DMS53 treated with DMSO at 0.1 percent for 48 hours (cell line): ENCODE measurements around the gene PDE3B.
"Not testable (repeated sequence)": the region's sequence is repeated elsewhere in the genome, so short reads cannot be mapped to it uniquely, and the experiment has no call there.

Experiments
- DNase-seq: peaks from one replicate; lab custom pipeline; 2025; ENCODE audit not compliant: unreplicated experiment; lab: John Stamatoyannopoulos, UW

PDE3B gene

DNA sequence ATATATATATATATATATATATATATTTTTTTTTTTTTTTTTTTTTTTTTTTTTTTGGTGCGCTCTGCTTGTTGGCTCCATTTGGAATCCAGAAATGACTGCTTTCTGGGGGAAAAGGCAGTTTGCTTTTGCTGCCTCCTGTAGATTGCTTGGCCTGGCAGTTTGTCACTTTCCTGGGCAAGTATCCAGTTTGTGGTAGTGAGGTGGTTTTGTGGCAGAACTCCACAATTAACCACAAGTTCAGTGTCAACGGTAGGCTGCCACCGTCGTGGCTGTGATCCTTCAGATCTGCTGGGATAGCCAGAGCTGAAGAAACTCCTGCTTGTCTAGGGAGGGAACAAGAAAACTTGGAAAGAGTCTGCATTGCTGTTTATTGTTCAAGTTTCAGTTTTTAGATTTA lies 5.0 kb upstream of the PDE3B start:
- DNase-seq, result no peak

DNA sequence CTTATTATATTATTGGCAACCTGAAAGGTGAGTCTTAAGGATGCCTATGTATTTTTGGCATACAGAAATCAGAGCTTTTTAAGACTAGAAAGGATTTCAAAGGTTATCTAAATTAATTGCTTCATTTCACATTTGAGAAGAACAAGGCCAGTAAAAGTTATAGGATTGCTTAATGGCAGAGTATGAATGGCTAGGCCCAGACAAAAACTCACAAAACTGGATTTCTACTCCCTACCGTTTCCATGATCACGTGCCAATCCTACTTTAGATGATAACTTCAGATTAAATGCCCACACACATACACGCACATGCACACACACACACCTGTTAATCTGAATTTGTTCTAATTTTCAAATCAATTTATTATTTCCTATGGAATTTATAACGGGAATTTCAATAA lies 1.8 kb upstream of the PDE3B start:
- no peak for DNase-seq

DNA sequence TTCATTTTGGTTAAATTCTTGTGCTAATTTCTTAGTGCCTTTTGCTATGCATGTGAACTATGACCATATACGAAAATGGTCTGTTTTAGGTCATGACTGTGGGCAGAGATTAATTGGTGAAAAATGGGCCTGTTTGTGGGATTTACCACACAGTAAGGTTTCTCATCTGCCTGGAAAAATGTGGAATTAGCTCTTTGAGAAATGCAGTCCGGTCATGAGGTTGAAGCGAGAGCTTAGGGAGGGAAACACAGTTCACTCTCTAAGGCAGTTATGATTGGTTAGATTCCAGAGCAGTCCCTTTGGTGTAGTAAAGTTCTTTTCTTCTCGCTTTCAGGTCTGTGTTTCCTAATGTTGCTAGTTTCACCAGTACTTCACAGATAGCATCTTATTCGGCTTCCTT lies 1.2 kb upstream of the PDE3B start:
- no peak for DNase-seq

DNA sequence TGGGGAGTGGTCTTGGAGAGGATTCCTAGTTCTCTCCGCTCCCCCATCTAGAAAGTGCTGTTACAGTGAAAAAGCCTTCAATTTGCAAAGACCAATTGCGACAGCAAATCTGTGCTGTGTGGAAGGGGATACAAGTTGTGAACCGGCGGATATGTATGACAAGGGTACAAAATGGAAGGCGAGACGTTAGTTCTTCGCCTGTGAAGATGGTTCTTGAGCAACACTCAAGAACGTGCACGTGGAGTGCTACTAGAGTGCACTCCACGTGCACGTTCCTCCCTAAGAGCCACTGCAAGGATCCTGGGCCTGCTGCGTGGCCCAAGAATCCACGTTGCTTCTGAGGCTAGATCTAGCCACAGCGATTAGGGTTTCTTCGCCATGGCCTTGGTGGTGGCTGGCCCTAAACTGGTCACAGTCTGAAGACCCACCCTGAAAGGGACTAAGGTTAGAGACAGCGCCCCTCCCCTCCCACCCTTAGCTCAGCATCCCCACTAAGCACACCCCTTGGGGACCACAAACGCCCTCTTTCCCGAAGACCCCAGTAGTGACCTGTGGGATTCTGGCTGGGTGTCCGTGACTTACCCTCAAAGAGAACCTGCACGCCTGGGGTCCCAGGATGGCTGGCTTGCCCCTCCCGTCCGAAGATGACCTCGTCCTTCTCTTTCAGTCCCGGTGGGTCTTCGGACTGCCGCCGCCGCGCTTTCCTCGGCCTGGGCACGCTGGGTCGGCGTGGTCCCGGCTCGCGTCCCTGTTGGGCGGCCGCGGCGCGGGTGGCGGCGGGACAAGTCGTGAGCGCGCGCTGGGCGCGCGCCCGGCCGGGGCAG lies 519 bp upstream of the PDE3B start:
- DNase-seq, result no peak

GRCh38 chr11:14644226-14645014 lies 816 bp downstream of the PDE3B start:
- DNase-seq, result peak; percentile 67

- DNase-seq, result no peak
Observed at GRCh38 chr11:14645015-14645912, 1.7 kb downstream of the PDE3B start.

DNA sequence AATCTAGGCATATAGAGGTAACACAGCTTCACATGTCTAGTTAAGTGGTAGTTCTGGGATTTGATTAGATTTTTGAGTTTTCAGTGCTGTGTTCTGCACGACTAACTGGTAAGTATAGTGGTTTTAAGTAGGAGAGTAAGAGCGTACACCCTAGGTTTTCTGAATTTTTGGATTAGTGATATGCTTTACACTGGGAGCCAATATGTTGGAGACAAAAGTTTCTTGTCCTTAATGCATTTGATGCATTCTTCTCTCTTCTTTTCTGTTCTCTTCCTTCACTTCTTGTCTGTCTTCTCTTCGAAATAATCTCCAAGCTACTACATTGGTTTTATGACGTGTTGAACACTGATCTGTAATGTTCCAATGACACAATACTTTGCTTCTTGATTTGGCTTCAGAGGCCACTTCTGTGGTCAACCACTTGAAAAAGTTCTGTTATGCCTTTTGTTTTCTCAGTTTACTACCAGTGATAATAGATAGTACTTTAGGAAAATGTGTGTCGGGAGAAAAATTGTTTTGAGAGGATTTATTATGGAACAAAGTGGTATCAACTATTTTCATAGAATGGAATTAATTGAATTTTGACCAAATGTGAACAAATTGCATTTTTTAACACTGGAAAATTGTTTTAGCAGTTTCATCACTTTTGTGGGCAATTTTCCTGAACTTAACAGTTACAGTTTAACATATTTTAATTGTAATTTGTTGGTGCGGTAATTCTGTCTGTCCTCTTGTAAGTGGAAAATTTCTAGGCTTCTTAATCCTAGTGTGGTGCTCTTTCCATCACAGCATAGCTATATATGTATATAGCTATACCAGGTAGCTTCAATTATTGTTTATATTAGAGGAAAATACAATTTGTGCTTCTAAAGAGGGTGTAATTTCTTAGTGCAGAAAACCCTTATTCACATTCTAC lies 2.6 kb downstream of the PDE3B start:
- DNase-seq, result no peak

DNA sequence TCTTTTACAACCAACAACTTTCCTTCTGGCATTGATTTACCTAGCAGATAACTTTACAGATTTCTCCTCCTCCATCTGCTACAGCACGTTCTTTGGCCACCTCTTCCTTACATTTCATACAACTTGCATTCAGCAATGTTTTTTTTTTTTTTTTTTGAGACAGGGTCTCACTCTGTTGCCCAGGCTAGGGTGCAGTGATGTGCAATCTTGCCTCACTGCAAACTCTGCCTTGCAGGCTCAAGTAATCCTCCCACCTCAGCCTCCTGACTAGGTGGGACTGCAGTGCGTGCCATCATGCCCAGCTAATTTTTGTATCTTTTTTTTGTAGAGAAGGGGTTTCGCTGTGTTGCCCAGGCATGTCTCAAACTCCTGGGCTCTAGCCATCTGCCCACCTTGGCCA lies 6.5 kb downstream of the PDE3B start:
- no peak for DNase-seq

DNA sequence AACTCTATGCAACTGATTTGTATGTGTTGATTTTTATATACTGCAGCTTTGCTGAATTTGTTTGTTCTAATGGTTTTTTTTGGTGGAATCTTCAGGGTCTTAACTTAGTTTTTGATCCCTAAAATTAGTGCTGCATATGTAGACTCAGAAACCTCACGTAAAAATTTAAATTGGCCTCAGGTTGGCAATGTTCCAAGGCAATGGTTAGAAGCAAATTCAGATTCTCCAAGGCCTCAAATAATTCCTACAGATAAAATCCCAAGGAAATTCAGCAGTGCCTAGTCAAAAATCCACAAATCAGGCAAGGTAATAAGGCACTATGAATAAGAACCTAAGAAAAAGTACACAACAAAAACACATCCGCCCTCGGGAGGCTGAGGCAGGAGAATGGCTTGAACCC lies 9.5 kb downstream of the PDE3B start:
- DNase-seq, result no peak

GRCh38 chr11:14655435-14655834 lies 11.8 kb downstream of the PDE3B start:
- DNase-seq, result no peak

- no peak for DNase-seq
Observed at GRCh38 chr11:14656536-14657457, 13.2 kb downstream of the PDE3B start.

GRCh38 chr11:14657841-14658240 lies 14.2 kb downstream of the PDE3B start:
- DNase-seq, result no peak

DNA sequence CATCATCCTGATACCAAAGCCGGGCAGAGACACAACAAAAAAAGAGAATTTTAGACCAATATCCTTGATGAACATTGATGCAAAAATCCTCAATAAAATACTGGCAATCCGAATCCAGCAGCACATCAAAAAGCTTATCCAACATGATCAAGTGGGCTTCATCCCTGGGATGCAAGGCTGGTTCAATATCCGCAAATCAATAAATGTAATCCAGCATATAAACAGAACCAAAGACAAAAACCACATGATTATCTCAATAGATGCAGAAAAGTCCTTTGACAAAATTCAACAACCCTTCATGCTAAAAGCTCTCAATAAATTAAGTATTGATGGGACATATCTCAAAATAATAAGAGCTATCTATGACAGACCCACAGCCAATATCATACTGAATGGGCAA lies 21.3 kb downstream of the PDE3B start:
- DNase-seq, result not testable (repeated sequence)

- not testable (repeated sequence) for DNase-seq
Observed at GRCh38 chr11:14667329-14667728, 23.7 kb downstream of the PDE3B start.

- DNase-seq, result no peak
Observed at GRCh38 chr11:14668731-14669301, 25.2 kb downstream of the PDE3B start.

DNA sequence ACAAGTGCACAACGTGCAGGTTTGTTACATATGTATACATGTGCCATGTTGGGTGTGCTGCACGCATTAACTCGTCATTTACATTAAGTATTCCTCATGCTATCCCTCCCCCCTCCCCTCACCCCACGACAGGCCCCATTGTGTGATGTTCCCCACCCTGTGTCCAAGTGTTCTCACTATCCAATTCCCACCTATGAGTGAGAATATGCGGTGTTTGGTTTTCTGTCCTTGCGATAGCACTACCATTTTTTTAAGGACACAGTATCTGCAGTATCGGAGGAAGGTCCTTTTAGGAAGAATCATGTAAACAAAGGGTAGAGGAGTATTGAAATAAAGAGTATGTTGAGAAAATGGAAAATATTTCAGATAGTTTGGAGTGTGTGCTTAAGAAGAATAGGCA lies 25.9 kb downstream of the PDE3B start:
- no peak for DNase-seq

DNA sequence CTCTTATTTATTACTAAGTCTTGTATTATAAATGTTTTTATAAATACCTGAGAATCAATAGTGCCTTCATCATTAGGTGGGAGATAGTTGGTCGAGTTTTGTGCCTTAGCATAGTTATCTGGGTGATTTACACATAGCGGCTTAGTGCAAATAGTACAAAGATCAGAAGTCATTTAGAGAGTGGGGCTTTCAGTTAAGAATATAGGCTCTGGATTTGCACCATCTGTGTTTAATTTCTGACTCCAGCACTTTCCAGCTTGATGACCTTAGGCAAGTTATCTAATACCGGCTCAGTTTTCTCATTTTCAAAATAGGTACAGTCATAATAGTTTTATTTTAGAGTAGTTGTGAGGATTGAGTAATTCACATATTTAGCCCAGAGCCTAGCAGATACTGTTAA lies 26.4 kb downstream of the PDE3B start:
- no peak for DNase-seq

GRCh38 chr11:14672635-14673034 lies 29.0 kb downstream of the PDE3B start:
- DNase-seq, result no peak

DNA sequence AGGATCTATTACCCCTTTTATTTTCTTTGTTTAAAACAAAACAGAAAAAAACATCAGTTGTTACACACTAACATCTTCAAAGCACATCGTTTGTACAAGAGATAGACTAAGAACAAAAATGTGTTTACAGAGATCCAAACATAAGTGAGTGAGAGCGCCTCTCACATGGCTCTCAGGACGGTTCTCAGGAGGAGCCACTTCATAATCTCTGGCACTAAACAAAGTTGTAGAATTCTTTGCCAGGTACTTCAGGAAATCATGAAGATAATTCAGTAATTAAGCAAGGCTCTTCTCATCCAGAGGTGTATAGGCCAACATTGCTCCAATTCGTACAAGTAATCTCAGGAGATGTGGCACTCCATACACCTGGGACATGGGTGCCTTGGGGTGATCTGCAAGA lies 29.8 kb downstream of the PDE3B start:
- no peak for DNase-seq
